ENCODE results near the gene CEACAM16.

DNA sequence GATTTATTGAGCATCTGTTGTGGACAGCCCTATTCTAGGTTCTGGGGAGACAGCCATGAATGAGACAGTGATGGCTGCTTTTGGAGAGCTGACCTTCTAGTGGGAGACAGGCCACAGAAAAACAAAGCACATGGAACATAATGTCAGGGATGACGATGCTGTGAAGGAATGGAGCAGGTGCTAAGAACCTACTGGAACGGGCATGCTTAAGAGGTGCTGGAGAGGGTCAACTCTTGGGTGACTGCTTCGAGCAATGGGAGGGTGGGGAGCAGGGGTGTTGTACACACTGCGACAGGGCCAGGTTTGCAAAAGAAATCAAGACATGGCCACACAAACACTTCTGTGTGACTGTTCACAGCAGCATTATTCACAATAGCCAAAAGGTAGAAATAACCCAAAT, 12.1 kb upstream of the CEACAM16 start:
- TF ChIP-seq, protein P1, sequence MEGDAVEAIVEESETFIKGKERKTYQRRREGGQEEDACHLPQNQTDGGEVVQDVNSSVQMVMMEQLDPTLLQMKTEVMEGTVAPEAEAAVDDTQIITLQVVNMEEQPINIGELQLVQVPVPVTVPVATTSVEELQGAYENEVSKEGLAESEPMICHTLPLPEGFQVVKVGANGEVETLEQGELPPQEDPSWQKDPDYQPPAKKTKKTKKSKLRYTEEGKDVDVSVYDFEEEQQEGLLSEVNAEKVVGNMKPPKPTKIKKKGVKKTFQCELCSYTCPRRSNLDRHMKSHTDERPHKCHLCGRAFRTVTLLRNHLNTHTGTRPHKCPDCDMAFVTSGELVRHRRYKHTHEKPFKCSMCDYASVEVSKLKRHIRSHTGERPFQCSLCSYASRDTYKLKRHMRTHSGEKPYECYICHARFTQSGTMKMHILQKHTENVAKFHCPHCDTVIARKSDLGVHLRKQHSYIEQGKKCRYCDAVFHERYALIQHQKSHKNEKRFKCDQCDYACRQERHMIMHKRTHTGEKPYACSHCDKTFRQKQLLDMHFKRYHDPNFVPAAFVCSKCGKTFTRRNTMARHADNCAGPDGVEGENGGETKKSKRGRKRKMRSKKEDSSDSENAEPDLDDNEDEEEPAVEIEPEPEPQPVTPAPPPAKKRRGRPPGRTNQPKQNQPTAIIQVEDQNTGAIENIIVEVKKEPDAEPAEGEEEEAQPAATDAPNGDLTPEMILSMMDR (IDR thresholded peaks at IDR 0.05 in 8 of 11, conservative IDR thresholded peaks at IDR 0.05 in 3 of 11), result no peak
- TF ChIP-seq POLR2A (IDR thresholded peaks at IDR 0.05), result no peak
- TF ChIP-seq POLR2AphosphoS5 (IDR thresholded peaks at IDR 0.05), result no peak
